Activated gamma-delta T cell treated with anti-CD3 and anti-CD28 coated beads, Interleukin-2, amount 50 U/mL, for 16 hours (primary cell): ENCODE data around the gene MPHOSPH8.

Experiments used
- DNase-seq: peaks from one replicate; pipeline ENCODE4 v3.0.0-alpha.2; 2020; ENCODE audit warnings: low read depth

MPHOSPH8 gene

GRCh38 chr13:19633479-19634255 is at the start of gene MPHOSPH8:
Gene MPHOSPH8 (plus strand): TSS chr13:19633659. CDS start chr13:19633749, 90 bp downstream.
- DNase-seq, result peak; percentile 90

- DNase-seq, result peak; percentile 66
These were observed 46.4 kb upstream of the MPHOSPH8 start for GRCh38 chr13:19586904-19587634.

- DNase-seq, result no peak
These were observed 45.7 kb upstream of the MPHOSPH8 start for GRCh38 chr13:19587635-19588300.

- DNase-seq, result no peak
These were observed 44.1 kb upstream of the MPHOSPH8 start for GRCh38 chr13:19589312-19589711.

GRCh38 chr13:19590423-19590822 is 43.0 kb upstream of the MPHOSPH8 start:
- no peak for DNase-seq

- DNase-seq, result no peak
These were observed 41.6 kb upstream of the MPHOSPH8 start for GRCh38 chr13:19591864-19592263.

- no peak for DNase-seq
These were observed 40.7 kb upstream of the MPHOSPH8 start for GRCh38 chr13:19592657-19593180.

GRCh38 chr13:19596086-19596485 is 37.4 kb upstream of the MPHOSPH8 start:
- DNase-seq, result no peak

GRCh38 chr13:19596960-19597361 is 36.5 kb upstream of the MPHOSPH8 start:
- no peak for DNase-seq

- DNase-seq, result no peak
These were observed 35.9 kb upstream of the MPHOSPH8 start for GRCh38 chr13:19597523-19597922.

GRCh38 chr13:19601749-19602725 is 31.4 kb upstream of the MPHOSPH8 start:
- DNase-seq, result no peak

GRCh38 chr13:19604306-19604705 is 29.2 kb upstream of the MPHOSPH8 start:
- no peak for DNase-seq

GRCh38 chr13:19605161-19605955 is 28.1 kb upstream of the MPHOSPH8 start:
- no peak for DNase-seq

GRCh38 chr13:19606152-19606551 is 27.3 kb upstream of the MPHOSPH8 start:
- no peak for DNase-seq

- DNase-seq, result no peak
These were observed 26.7 kb upstream of the MPHOSPH8 start for GRCh38 chr13:19606737-19607136.

GRCh38 chr13:19607523-19608078 is 25.9 kb upstream of the MPHOSPH8 start:
- no peak for DNase-seq

- no peak for DNase-seq
These were observed 14.5 kb upstream of the MPHOSPH8 start for GRCh38 chr13:19618977-19619376.

GRCh38 chr13:19622193-19622592 is 11.3 kb upstream of the MPHOSPH8 start:
- DNase-seq, result no peak

- DNase-seq, result no peak
These were observed 9.2 kb upstream of the MPHOSPH8 start for GRCh38 chr13:19624265-19624664.

- no peak for DNase-seq
These were observed 462 bp upstream of the MPHOSPH8 start for GRCh38 chr13:19632915-19633478.
